ENCODE data around the gene GNL3.

Gene GNL3

DNA sequence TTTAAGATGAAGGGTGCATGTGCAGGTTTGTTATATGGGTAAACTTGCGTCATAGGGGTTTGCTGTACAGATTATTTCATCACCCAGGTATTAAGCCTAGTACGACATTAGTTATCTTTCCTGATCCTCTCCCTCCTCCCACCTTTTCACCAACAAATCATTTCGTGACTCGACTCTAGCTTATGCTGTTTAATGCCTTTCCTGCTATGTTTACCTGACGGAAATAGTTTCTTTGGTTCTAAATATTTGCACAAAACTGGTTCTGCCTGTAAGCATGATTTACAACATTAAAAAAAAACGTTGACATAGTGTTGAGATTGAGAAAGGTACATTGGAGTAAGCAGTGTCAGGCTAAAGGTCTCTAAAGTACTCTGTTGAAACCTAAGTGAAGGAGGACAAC lies 2.4 kb downstream of the GNL3 start:
- DNase-seq: no peak

- no peak for DNase-seq
Measured at GRCh38 chr3:52689151-52689550, 3.3 kb downstream of the GNL3 start.

GRCh38 chr3:52690560-52690959 lies 4.7 kb downstream of the GNL3 start:
- no peak for DNase-seq

DNA sequence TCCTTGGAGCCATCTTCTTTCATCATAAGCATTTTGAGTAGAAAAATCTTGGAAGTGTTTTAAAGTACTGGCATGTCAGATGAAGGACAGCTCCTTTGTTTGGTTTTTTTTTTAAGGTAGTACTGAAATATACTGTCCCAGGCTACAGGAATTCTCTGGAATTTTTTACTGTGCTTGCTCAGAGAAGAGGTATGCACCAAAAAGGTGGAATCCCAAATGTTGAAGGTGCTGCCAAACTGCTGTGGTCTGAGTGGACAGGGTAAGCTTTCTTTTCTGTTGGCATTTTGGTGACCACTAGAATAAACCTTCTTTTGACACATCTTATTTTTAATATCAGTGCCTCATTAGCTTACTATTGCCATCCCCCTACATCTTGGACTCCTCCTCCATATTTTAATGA lies 7.2 kb downstream of the GNL3 start:
- DNase-seq: no peak

- no peak for DNase-seq
Measured at GRCh38 chr3:52694528-52695189, 8.8 kb downstream of the GNL3 start.

GRCh38 chr3:52695798-52696671 lies 10.2 kb downstream of the GNL3 start:
- DNase-seq: no peak

DNA sequence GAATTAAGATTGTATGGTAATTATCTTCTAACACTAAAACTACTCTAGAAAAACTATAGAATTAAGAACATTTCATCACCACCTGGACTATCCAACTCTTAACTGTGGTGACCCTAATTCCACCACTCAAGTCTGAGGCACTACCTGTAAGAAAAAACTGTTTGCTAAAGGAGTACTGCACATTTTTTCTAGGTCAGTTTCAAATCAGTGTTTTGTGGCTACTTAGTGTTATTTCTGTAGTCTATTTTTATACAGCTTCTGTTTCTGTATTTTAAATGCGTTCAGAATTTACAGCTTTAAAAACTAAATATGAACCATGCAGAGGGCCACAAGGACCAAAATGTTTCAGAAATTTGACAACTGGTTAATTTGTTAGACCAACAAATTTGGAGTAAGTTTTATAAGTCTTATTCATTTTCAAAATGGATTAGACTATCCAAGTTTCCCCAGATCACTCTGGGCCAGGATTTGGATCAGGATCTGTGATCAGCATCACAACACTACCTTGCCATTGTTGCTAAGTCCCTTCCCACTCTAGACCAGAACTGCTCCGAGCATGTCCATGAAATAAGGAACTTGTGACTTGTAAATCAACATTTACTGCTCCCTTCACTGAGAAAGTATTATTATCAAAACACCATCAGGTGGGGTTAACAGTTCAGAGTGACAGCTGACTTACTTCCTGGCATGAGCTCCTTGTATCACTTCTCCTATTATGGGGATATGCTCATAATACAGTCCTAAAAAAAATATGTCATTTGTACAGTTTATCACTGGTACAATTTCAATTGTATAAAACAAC lies 11.2 kb downstream of the GNL3 start:
- DNase-seq: no peak

GRCh38 chr3:52697632-52697965 lies 11.8 kb downstream of the GNL3 start:
- no peak for DNase-seq

DNA sequence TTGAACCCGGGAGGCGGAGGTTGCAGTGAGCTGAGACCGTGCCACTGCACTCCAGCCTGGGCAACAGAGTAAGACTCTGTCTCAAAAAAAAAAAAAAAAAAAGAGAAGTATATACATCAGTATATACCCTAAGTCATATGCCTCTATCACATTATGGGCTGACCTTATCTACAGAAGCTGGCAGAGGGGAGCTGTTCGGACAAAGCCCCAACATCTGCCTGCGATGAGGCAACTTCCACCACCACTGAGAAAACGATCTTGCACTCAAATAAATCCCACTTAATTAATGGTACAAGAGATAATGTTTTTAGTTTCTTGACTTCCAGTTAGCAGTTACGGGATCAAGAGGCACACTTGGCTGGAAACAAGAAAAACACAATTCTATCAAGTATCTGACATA lies 17.5 kb downstream of the GNL3 start:
- no peak for DNase-seq

DNA sequence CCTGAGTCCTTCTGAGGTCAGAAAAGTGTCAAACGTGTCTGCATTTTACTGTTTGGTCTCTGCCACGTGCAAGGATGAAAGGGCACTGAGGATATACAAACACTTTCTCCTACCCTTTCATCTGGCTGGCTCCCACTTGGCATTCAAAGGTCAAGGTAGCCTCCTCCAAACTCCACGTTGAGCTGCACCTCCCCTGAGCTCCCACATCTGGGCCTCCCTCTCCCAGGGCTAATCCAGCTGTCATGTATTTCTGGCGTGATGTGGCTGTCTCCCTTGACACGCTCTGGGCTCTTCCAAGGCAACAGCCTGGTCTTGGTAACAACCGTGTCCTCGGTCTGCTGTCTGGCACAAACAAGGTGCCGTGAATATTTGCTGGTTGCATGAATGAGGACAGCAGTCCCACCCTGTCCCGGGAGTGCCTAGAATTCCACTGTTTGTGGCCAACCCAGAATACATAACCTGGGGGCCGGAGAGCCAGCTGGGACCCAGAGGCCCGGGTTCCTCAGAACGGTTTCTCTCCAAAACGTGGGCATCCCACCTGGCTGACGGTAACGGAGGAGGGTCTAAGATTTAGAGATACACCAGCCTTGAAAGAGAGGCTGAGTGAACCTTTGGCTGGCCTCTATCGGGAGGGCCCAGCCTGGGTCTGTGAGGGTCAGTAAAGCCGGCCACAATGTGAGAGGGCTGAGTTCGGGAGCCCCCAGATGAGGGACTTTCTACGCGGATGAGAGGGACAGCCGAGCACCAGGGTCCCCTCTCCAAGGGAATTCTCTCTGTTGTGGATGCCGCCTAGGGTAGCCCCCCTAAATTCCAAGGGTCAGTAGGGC lies 19.0 kb downstream of the GNL3 start:
- DNase-seq: peak; percentile 60

GRCh38 chr3:52705438-52705687 lies 19.5 kb downstream of the GNL3 start:
- DNase-seq: no peak

DNA sequence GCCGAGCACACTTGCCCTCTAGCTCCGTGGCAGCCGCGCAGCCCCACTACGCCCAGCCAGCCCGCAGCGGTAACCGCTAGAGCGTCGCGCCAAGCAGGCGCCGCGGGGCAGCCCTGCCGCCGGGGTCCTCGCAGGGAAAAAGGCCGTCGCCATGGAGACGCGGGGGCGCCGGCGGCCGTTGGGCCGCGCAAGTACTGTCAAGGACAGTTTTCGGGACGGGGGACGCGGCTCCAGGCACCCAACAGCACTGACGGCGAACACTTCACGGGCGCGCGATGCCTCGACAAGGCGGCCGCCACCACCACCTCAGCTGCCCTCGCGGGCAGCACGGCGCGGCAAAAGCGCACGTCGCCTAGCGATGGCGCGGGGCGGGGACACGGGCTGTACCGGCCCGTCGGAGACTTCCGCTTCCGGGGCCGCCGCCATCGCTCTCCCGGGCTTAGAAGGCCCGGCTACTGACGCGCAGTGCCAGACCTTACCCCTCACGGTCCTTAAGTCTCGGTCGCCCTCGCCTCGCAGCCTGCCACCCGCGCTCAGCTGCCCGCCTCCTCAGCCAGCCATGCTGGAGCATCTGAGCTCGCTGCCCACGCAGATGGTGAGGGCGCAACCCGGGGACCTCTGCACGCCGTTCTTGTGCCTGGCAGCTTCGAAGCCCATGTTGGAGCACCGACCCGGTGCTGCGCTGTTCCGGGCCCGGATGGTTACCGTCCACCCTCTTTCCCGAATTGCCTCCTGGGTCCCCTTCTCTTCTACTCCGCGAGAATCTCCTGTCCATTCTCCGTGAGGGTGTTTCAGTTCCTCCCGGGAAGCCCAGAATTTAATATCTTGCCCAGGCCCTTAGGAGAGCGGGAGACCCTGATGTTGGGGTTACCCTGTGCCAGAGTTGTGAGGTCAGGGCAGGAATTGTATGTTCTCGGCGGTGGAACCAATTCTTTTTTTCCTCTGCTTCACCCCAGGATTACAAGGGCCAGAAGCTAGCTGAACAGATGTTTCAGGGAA lies 20.2 kb downstream of the GNL3 start, which contains the start of the genes GLT8D1 and SPCS1:
GLT8D1 (minus strand) TSS at position 104 of the 999 bp plus-strand sequence. CDS start 5,331 bp downstream, outside the sequence.
SPCS1 (plus strand) TSS at position 419 of the 999 bp plus-strand sequence; CDS start at position 560, 141 bp downstream.
- DNase-seq: peak; percentile 93

- peak; percentile 81 for DNase-seq
Measured at GRCh38 chr3:52707585-52707984, 21.8 kb downstream of the GNL3 start.

- peak; percentile 74 for DNase-seq
Measured at GRCh38 chr3:52710512-52710911, 24.7 kb downstream of the GNL3 start.

- no peak for DNase-seq
Measured at GRCh38 chr3:52712291-52713212, 26.7 kb downstream of the GNL3 start.

DNA sequence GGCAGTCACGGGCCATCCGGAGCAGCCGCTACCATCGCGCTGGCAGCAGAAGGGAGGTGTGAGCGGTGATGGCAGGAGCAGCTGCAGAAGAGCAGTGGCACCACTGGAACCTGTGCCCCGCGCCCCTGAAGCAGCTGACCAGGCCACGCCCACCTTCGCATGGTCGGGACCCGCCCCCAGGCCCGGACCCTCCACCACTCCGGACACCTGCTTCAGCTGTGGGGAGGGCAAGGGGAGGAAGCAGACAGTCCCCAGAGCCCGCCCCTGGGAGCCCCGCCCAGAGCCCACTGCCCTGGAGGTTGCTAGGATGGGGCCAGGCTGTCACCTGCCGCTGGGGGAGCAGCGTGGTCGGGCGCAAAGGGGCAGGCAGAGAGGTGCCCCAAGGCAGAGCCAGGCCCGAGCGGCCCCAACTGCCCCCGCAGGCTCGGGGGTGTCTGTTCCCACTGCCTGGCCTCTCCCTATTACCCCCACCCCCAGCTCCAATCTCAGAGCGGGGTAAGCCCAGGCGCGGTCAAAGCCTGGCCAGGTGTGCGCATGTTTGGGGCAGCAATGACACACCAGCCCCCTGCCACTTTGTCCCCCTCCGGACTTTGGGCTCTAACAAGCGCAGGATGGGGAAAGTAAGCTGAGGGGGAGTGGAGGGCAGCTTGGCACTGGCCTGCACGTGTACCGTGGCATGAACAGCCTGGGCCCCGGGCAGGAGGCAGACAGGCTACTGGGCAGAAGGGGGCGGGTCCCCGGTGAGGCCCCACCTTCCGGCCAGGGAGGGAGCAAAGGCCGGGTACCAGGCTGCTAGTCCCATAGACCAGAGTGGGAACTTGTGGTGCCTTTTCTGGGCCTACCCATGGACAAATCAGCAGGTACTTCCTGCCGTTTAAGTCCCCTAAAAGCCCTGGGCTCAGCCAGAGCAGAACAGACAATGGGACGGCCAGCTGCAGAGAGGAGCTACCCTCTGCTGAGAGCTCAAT lies 28.8 kb downstream of the GNL3 start:
- no peak for DNase-seq

DNA sequence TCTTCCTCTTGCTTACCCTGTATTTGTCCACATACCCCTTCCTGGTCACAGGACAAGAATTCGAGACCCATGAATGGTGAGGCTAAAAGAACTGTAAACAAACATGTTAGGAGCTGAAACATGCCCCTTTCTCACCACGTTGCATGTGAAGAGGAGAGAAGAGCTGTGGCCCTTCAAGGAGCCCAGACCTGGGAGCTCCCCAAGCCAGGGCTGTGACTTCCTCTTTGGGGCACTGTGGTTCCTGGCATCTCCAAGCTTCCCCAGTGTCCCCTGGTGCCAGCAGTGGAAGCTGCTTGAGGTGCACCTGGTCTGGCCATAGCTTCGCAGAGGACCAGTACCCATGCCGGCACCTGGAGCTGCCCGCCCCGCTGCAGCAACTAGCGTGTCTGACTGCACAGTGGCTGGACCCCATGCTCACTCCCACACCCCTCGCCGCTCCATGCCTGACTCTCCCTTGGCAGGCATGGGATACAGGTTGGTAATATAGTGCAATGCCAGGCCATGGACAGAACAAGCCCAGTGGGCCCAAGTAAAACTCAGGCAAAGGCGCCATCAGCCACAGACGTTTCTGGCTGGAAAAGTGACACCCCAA lies 30.0 kb downstream of the GNL3 start:
- DNase-seq: no peak

- no peak for DNase-seq
Measured at GRCh38 chr3:52719618-52720017, 33.8 kb downstream of the GNL3 start.
